Body of pancreas (tissue), 4 donors: ENCODE measurements around the gene OSBPL5.

ENCODE experiments used
- CTCF ChIP-seq, 7 experiments: fragments of 450-650 bp in 4 of 7; fragments of 200-600 bp in 3 of 7; sonication (generic) in 3 of 7; IDR thresholded peaks; one replicate each; pipeline ENCODE4 v1.5.1; 2016 to 2019; ENCODE audit warnings: antibody characterized with exemption in 7 of 7
- POLR2A ChIP-seq, 3 donors: fragments of 450-650 bp; IDR thresholded peaks; one replicate each; pipeline ENCODE4 v1.6.1; 2016; ENCODE audit warnings: antibody characterized with exemption in 3 of 3, mild to moderate bottlenecking in 2 of 3

DNA sequence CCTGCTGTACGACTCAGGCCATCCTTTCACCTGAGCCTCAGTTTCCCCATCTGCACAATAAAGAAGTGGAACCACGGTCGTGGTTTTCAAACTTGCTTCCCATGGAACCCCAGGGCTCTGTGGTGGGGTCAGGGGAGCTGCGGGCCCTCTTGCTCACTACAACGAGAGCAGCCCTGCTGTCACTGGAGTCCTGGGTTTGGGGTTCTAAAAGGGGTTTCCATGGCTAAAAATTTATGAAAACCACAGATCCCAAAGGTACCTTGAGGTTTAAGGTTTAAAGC is 62.5 kb downstream of the OSBPL5 start:
- TF ChIP-seq POLR2A (IDR thresholded peaks at IDR 0.05) (no peak), CTCF (IDR thresholded peaks at IDR 0.05) (no peak)
